Activated gamma-delta T cell (primary cell): Measurements from ENCODE around the gene AGBL4.
"Not testable (repeated sequence)": the region's sequence is repeated elsewhere in the genome, so short reads cannot be mapped to it uniquely, and the experiment has no call there.

Source experiments
- DNase-seq: peaks from one replicate; lab custom pipeline; 2025; lab: John Stamatoyannopoulos, UW

AGBL4 gene

DNA sequence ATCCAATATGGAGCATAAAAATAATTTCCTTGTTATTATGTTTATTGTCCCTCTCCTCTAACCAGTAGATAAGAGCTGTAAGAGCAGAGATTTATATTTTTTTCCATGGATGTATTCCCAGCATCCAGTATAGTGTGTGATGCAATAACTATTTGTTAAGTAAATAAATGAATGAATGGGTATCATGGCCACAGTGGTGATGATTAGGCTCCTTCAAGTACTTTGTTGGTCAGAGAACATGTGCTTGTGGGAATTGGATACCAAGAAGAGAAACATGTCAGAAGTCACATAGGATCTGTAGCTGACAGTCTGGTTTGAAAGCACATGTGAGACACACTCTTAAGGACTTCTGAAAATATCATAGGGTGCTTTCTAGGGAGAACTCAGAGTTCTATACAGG is 588.5 kb downstream of the AGBL4 start:
- DNase-seq: no peak

DNA sequence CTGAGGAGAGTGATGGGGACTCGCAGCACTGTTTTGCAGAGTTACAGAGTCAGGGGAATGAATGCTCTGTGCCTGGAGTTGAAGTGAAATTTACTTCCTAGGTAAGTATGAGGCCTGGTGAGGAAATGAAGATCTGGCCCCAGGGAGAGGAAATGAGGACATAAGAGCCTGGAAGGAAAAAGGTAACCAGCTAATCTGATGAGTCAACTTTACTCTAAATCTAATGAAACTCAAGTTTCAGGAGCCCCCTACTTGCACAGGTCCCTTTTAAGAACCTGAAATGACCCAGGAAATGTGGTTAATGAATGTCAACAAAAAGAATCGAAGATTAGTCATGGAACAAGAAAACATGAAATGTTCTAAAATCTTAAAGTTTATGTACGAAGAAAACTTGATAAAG is 599.0 kb downstream of the AGBL4 start:
- DNase-seq: no peak

DNA sequence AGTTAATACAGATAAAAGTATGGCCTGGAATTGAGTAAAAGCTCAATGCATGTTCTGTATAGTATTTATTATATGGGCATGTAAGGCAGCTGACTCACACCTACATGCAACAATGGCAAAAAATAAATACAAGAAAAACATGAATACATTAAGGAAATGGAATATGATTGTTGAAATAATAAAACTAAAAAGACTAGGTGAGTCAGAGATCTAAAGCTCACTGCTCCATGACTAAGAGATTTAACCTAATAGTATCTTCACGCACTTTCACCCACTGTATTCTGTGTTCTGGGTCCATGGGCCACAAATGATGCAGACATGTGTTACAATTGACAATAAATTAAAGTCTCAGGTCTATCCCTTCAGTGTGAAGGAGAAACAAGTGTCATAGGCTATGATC is 607.0 kb downstream of the AGBL4 start:
- DNase-seq: no peak

DNA sequence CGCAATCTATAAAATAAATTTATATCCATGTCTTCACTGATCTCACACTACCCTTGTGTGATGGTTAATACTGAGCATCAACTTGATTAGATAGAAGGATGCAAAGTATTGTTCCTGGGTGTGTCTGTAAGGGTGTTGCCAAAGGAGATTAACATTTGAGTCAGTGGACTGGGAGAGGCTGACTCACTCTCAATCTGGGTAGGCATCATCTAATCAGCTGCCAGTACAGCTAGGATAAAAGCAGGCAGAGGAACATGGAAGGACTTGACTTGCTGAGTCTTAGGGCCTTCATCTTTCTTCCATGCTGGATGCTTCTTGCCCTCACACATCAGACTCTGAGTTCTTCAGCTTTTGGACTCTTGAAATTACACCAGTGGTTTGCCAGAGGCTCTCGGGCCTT is 615.4 kb downstream of the AGBL4 start:
- no peak for DNase-seq

DNA sequence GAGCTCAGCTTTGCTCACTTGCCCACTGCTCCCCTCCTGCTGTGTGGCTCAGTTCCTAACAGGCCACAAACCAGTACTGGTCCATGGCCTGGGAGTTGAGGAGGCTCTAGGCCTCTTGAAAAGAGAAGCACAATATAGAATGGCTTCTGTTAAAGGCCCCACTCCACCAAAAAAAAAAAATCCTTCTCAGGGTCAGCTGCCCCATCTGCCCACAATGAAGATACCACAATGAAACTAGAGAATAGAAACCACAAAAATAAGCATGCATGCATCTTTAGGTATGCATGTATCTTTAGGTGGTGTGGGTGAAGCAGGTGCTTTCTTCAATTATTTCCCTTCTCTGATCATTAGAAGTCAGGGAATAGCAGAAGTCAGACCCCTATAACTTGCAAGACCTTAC is 626.7 kb downstream of the AGBL4 start:
- no peak for DNase-seq

DNA sequence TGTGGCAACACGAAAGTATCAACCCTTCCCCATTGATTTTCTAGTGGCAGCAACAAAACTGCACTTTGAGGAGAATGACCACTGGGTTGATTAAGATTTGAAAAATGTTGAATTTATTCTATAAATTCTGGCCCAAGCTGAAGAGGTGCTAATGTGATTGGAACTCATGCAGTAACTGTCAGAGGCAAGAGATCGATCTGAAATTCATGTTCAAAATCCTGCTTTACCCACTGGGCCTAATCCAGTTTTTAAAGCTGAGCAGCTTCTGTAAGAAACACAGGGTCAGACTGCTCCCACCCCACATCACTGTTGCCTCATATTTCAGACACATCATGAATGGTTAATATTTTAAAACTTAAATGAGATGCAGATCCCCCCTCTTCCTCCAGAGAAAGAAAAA is 629.6 kb downstream of the AGBL4 start:
- DNase-seq: no peak

DNA sequence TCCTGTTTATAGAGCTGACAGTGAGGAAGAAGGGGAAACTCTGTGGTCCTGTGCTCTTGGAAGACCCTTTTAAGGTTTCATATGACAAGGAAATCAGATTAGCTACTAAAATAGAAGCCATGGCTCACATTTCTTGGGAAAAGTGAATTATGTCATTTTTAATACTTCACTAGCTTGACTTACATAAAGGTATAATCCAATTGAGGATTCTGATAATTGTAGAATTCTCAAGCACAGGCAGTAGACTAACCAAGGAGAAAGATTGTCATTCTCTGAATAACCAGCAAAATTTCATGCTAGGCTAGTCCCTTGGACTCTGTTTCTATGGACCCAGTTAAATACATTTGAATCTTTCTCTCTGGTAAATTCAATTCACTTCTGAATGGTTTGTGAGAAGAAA is 634.1 kb downstream of the AGBL4 start:
- no peak for DNase-seq

DNA sequence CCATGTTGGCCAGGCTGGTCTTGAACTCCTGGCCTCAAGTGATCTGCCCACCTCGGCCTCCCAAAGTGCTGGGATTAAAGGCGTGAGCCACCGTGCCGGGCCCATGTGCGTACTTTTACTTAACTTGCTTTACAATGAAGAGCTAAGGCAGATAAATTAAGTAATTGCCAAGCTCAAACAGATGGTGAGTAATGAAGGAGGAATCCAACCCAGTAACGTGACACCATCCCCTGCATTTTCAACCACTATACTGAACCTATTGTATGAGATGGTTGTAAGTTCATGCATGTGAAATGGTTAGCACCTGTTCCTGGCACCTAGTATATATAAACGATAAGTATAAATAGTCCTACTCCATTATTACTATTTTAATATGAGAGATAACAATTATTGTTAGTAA is 659.1 kb downstream of the AGBL4 start:
- DNase-seq: no peak

DNA sequence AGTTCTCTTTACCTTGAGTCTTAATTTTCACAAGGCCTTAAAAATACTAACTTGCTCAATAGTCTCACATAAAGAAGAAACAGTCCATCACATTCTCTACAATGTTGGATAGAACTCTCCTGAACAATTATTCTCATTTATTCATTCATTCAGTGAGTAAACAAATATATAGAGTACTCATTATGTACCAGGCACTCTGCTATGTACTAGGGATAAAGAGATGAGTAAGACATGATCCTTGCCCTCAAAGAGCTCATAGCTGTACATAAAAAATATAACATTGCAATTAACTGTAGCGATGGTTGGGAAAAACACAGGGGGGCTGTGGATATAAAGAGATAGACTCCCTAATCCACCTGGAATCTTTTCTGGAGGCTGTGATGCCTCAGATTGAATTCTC is 660.1 kb downstream of the AGBL4 start:
- no peak for DNase-seq

DNA sequence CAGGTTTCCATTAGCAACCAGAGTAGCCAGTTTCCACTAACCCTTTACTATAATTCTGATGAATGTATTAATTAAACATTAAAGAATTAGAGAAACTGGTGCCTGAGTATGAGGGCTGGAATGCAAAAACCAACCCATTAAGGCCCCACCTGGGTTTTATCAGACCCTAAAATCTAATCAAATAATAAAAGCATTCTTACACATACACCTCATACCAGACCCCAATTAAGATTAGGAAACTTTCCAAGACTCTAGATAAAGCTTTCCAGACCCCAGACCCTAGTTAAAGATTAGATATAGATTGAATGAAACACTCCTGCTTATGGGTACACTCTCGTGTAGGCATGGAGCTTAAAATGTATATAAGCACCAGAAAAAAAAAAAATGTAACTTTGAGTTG is 665.7 kb downstream of the AGBL4 start:
- DNase-seq: no peak

DNA sequence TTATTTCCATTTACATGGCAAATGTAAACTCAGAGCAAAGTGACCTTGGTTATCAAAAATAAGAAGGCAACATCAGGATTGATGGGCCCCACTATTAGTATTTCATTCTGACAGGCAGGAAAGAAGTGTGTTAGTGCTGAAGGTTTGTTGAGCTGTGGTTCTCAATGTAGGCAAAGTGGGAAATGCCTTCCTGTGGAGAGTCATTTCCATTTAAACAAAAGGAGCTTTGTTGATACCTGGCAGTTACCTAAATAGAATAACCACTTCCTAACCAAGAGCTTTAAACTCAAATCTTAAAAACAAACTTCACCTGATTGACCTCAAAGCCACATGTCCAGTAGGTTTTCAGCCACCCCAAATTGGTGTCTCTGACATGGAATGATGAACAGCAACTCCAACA is 667.2 kb downstream of the AGBL4 start:
- DNase-seq: no peak

DNA sequence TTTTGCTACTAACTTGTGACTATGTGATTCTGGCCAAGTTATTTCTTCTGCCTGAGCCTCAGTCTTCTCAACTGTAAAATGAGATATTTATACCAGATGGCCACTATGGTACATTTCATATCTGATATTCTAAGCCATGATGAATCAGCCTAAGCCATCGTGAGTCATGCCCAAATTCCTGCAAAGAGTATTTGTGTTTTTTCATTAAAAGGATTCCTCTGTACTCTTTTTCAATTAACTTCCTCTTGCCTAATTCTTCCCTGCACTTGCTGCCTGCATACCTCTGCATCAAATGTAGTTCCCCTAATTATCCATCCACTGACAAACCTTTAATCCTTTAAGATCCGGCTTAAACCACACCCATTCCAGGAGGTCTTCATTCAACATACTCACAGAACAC is 672.0 kb downstream of the AGBL4 start:
- DNase-seq: no peak

DNA sequence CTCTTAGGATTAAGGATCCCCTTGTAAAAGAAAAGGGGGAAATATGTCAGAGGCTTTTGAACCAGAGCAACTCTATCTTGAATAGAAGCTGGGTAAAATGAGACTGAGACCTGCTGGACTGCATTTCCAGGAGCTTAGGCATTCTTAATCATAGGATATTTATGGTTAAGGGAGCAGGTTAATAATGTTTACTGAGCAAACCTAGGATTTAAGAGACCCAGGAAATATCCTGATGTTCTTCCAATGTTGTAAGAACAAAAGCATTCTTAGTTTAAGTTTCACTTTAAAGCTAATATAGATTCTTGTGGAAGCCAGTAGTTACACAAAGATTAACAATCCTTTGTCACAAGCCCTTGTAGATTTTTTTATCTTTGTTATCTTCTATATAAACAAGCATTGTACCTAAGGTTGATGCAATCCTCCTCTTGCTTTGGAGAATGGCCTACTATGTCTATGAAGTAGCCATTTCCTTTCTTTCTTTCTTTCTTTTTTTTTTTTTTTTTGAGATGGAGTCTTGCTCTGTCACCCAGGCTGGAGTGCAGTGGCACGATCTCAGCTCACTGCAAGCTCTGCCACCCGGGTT is 676.9 kb downstream of the AGBL4 start:
- no peak for DNase-seq

DNA sequence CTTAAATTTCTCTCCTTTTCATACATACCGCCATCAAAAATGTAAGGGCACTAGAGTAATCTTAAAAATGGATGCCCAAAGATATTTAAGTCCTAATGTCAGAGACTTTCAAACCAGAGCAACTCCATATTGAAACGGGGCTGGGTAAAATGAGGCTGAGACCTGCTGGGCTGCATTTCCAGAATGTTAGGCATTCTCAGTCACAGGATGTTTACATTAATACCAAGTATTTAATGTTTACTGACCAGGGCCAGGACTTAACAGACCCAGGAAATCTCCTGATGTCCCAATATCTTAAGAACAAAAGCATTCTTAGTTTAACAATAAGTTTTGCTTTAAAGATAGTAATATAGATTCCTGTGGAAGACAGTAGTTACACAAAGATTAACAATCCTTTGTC is 683.2 kb downstream of the AGBL4 start:
- DNase-seq: no peak

DNA sequence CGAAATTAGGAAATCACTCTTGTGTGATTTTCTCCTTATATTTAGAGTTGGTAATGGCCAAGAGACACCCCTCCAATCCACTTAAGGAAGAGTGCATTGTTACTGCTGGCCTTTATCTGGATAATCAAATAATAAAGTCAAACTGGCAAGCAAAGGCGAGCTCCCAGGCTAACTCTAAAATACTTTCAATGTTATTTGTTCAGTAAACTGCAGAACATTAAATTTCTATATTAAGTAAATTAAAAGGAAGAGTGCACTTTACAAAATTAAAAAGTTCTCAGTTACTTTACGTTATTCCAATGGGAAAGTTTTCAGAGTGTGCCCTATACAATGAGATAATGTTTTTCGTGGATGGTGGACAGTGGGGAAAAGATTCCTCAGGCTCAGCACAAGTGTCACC is 684.7 kb downstream of the AGBL4 start:
- no peak for DNase-seq

DNA sequence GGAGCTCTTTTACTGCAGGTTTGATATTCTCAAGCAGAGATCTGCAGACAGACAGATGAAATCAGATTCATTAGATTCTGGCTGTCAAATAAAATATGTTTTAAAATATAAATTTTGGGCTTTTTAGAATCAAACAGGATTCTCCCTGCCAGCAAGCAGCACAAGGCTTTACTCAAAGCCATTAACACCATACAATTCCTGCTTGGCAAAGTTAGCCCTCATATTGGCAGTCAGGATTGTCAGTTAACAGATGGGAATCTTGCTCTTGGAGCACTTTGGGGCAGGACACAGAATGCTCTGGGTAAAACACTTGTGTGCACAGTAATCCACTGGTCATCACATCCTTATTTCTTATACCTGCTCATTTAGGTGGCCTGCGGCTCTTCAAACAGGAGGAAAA is 686.5 kb downstream of the AGBL4 start:
- DNase-seq: no peak

DNA sequence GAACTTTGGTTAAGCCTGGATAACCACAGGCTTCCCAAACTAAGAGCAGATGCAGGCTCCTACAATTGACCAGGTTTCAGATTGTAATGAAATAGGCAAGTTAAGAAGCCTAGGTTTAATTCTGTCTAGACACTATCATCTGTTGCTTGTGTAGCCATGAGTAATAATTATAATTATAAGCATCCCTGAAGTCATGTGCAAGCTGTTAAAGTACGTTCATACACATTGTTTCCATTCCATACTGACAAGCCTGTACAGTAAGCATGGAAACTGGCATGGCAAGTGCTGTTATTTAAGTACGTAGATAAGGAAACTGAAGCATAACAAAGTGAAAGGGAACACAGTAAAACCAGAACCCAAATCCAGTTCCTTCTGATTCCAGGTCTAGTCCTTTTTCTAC is 689.8 kb downstream of the AGBL4 start:
- no peak for DNase-seq

DNA sequence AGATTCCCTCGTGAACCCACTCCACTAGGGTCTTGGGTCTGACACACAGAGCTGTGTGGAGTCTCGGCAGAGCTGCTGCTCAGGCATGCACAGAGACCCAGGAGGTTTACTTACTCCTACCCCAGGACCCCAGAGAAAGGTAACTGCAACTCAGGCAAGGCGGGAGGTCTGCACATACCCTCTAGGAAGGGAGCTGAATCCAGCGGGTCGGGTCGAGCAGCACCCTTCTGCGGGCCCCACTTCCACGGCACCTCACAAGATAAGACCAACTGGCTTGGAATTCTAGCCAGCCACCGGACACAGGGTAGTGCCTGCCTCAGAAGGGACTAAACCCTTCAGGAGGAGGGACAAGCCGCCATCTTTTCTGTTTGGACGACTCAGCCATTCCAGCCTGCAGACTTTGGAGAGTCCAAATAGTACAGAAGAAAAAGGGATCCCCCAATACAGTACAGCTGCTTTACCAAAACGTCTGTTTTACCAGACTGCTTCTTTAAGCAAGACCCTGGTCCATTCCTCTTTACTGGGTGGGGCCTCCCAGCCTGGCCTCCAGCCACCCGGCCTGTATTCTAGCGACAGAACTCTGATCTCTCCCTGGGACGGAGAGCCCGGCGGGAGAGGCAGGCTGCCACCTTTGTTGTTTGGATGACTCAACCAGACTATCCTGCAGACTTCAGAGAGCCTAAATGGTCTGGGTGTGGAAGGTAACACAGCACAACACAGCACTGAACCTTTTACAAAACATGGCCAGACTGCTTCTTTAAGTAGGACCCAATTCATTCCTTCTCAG is 692.5 kb downstream of the AGBL4 start:
- DNase-seq: no peak

DNA sequence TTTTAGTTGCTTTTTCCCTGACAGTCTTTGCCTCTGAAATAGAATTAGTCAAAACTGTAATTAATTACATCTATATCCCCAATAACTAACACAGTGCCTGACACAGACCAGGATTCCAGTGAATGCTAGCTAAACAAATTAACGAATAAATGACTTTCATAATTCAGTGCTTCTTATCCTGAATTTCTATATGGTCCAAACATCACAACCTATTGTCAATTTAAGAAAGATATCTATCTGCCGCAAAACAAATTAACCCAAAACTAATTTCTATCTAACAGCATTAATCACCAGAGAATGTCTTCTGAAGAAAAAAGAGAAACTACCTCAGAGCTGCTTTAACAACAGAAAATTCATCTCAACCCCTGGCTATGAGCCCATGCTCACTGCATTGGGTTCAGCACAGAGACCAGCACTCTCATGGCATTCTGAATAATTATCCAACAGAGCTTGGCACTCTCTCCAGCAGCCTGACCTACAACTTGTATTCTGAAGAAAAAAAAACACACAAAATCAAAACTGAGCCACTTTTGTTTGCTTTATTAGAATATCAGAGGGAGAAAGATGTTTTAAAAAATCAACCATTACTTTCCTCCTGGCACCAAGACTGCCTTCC is 699.7 kb downstream of the AGBL4 start:
- no peak for DNase-seq

DNA sequence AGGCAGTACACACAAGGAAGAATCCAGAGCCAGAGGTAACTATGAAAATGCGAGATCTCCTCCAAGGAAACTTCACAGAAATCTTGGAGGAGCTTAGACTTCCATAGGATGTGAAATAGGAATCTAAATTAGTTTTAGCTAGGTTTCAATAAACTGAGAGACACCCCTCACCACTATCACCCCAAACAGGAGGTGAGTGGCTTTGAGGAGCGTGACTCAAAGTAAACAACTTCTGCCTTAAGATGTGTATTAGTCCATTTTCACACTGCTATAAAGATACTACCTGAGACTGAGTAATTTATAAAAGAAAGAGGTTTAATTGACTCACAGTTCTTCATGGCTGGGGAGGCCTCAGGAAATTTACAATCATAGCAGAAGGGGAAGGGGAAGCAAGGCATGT is 703.3 kb downstream of the AGBL4 start:
- DNase-seq: not testable (repeated sequence)

DNA sequence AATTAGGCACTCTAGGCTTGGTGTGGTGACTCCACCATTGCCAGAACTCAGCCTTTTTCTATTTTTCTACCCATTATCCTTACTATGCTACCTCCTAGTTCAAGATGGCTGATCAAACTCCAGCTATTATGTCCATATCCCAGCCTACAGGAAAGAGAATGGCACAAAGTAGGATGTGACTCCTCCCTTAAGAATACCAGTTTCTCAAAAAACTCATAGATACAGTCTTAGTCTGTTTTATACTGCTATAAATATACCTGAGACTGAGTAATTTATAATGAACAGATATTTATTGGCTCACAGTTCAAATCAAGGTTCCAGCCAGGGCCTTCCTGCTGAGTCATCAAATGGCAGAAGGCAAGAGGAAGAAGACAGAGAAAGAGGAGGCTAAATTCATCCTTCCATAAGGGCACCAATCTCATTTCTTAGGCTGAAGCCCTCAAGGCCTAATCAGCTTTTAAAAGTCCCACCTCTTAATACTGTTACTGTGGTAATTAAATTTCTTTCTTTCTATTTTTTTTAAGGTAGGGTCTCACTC is 704.3 kb downstream of the AGBL4 start:
- DNase-seq: no peak

DNA sequence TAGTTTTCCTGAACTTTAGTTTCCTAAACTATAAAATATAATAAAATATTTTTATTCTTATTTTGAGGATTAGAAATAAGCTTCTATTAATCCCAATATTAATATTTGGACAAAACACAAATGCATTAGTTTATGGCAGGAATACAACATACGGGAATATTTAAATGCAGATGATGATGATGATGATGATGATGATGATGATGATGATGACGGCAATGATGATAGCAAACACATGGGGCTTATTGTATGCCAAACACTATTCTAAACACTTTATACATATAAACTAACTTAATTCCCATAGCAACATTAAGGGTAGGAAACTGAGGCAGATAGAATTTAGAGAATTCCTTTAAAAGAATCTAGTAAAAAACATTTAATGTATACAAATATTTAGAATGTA is 705.5 kb downstream of the AGBL4 start:
- no peak for DNase-seq

DNA sequence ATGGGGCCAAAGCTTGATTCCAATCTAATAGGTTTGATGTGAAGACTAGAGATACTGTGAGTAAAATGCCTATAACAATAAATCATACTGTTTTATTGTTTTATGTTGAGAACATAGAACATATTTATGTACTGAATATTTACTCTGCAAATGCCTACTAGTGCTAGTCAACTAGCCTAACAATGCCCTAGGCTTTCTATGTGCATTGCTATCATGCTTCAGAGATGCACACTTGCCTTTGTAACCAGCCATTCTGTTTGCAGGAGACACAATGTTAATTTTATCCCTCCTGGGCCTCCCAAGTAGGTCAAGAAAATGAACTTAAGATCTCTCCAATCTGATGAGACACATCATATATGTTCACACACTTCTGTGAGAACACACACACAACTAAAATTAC is 716.3 kb downstream of the AGBL4 start:
- DNase-seq: no peak
